ENCODE results near the gene THADA. TPM values are rescaled to one million over a fixed set of nuclear protein-coding genes. Genes with fewer than 3 reads are reported as not detected.

The THADA gene
- polyA plus RNA-seq, 3 donors, result 7.3 to 11.2 (median 9.7) TPM

- Histone ChIP-seq H3K36me3 (replicated peaks in 1 of 2; ENCODE audit: control insufficient read depth in 1 of 2, insufficient read depth in 2 of 2, low read length in 2 of 2) (peaks cover 8 to 28% of the 10 kb centered on the region in 2 donors), H3K9ac (ENCODE audit: insufficient read depth, low read length, poor library complexity, severe bottlenecking) (no peak overlapping the region), H3K4me3 (replicated peaks in 1 of 3; ENCODE audit: low read depth in 2 of 3, low read length in 3 of 3) (no peak overlapping the region), H2AFZ (ENCODE audit: insufficient read depth, low read depth, low read length, poor library complexity, severe bottlenecking) (no peak overlapping the region), H3K9me3 (replicated peaks in 1 of 2; ENCODE audit: control insufficient read depth in 1 of 2, insufficient read depth in 1 of 2, low read length in 2 of 2) (no peaks in the 10 kb centered on the region), H3K27me3 (ENCODE audit: control insufficient read depth in 2 of 2, insufficient read depth in 2 of 2, low read length in 2 of 2) (no peaks in the 10 kb centered on the region), H4K20me1 (ENCODE audit: insufficient read depth, low read length) (no peaks in the 10 kb centered on the region), H3K4me1 (ENCODE audit: control insufficient read depth in 1 of 2, insufficient read depth in 2 of 2, low read length in 2 of 2) (no peaks in the 10 kb centered on the region), H3K4me2 (replicated peaks; ENCODE audit: extremely low read depth, low read length, poor library complexity, severe bottlenecking) (no peak overlapping the region), H3K79me2 (ENCODE audit: insufficient read depth, low read length) (no peaks in the 10 kb centered on the region), H3K27ac (ENCODE audit: low read depth in 1 of 2, low read length in 2 of 2) (no peak overlapping the region)
- Mint-ChIP-seq H3K36me3 (peaks cover 46 to 52% of the 10 kb centered on the region in 2 donors), H3K27me3 (ENCODE audit: low read depth in 3 of 3) (peaks cover 0 to 1% (median 0%) of the 10 kb centered on the region in 3 donors), H3K4me1 (peaks cover 8% of the 10 kb centered on the region), H3K4me3 (no peak overlapping the region), H3K27ac (no peak overlapping the region), H3K9me3 (peaks cover 0 to 2% (median 0%) of the 10 kb centered on the region in 7 donors)
- intact Hi-C loops (cut with micrococcal nuclease), result no loop called here
- WGBS (ENCODE audit: insufficient coverage), result no CpG with 5 or more reads among the region's 2 CpGs
- TF ChIP-seq CTCF (IDR thresholded peaks at IDR 0.05), result no peak
- no peak for DNase-seq
Observed at GRCh38 chr2:43393918-43394317, 201.9 kb downstream of the THADA start.

- H3K79me2 ChIP-seq (ENCODE audit: insufficient read depth, low read length), result no peaks in the 10 kb centered on the region
- intact Hi-C loops (cut with micrococcal nuclease), result no loop called here
- no peaks in the 10 kb centered on the region for H3K27me3 ChIP-seq (ENCODE audit: control insufficient read depth in 2 of 2, insufficient read depth in 2 of 2, low read length in 2 of 2)
- peaks cover 0 to 2% (median 0%) of the 10 kb centered on the region in 7 donors for H3K9me3 Mint-ChIP-seq
- H3K4me1 ChIP-seq (ENCODE audit: control insufficient read depth in 1 of 2, insufficient read depth in 2 of 2, low read length in 2 of 2), result no peaks in the 10 kb centered on the region
- H3K27me3 Mint-ChIP-seq (ENCODE audit: low read depth in 3 of 3), result peaks cover 0 to 1% (median 0%) of the 10 kb centered on the region in 3 donors
- 100% methylated on average over 1 of the region's 4 CpGs for WGBS (ENCODE audit: insufficient coverage)
- peaks cover 36 to 39% of the 10 kb centered on the region in 2 donors for H3K36me3 Mint-ChIP-seq
- H3K9me3 ChIP-seq (replicated peaks in 1 of 2; ENCODE audit: control insufficient read depth in 1 of 2, insufficient read depth in 1 of 2, low read length in 2 of 2), result no peaks in the 10 kb centered on the region
- H3K27ac ChIP-seq (ENCODE audit: low read depth in 1 of 2, low read length in 2 of 2), result no peak overlapping the region
- peaks cover 0 to 19% of the 10 kb centered on the region in 2 donors for H3K36me3 ChIP-seq (replicated peaks in 1 of 2; ENCODE audit: control insufficient read depth in 1 of 2, insufficient read depth in 2 of 2, low read length in 2 of 2)
- H3K9ac ChIP-seq (ENCODE audit: insufficient read depth, low read length, poor library complexity, severe bottlenecking), result no peak overlapping the region
- no peak overlapping the region for H3K4me3 ChIP-seq (replicated peaks in 1 of 3; ENCODE audit: low read depth in 2 of 3, low read length in 3 of 3)
- H3K4me3 Mint-ChIP-seq, result no peak overlapping the region
- H3K27ac Mint-ChIP-seq, result no peak overlapping the region
- peaks cover 19% of the 10 kb centered on the region for H3K4me1 Mint-ChIP-seq
- H2AFZ ChIP-seq (ENCODE audit: insufficient read depth, low read depth, low read length, poor library complexity, severe bottlenecking), result no peak overlapping the region
- H3K4me2 ChIP-seq (replicated peaks; ENCODE audit: extremely low read depth, low read length, poor library complexity, severe bottlenecking), result no peak overlapping the region
- DNase-seq, result no peak
- H4K20me1 ChIP-seq (ENCODE audit: insufficient read depth, low read length), result no peaks in the 10 kb centered on the region
- TF ChIP-seq CTCF (IDR thresholded peaks at IDR 0.05), result no peak
Observed at GRCh38 chr2:43391878-43392215, 204.0 kb downstream of the THADA start.

All from CD14-positive monocyte (primary cell).